Transverse colon (tissue), 3 donors: ENCODE results near the gene SCRN3.

Experiments used
- EP300 ChIP-seq: sonication (generic); formaldehyde crosslinking; IDR thresholded peaks from one replicate; pipeline ENCODE4 v1.6.1; 2017; ENCODE audit warnings: antibody characterized with exemption, low read depth
- POLR2A ChIP-seq: fragments of 450-650 bp; IDR thresholded peaks from one replicate; pipeline ENCODE4 v1.6.1; 2016; ENCODE audit warnings: antibody characterized with exemption, mild to moderate bottlenecking, moderate library complexity
- TF ChIP-seq, protein P1 (sequence below), 5 experiments: fragments of 200-600 bp in 3 of 5; fragments of 450-650 bp in 2 of 5; sonication (generic) in 3 of 5; IDR thresholded peaks; 1 replicate in 2 of 5; 2 replicates in 3 of 5; pipeline ENCODE4 v1.5.1; 2016 to 2017; ENCODE audit warnings: antibody characterized with exemption in 5 of 5, inconsistent platforms in 3 of 5, mild to moderate bottlenecking in 2 of 5, moderate library complexity in 1 of 5

DNA sequence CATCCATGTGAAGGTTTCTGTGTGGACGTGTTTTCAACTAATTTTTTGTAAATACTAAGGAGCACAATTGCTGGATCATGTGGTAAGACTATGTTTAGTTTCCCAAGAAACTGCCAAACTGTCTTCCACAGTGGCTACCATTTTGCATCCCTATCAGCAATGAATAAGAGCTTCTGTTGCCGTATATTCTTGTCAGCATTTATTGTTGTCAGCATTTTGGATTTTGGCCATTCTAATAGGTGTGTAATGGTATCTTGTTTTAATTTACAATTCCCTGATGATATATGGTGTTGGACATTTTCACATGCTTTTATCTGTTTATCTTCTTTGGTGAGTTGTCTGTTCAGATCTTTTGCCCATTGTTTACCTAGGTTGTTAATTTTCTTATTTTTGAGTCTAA lies 34.5 kb downstream of the SCRN3 start:
- no peak for TF ChIP-seq EP300
- TF ChIP-seq, protein P1, sequence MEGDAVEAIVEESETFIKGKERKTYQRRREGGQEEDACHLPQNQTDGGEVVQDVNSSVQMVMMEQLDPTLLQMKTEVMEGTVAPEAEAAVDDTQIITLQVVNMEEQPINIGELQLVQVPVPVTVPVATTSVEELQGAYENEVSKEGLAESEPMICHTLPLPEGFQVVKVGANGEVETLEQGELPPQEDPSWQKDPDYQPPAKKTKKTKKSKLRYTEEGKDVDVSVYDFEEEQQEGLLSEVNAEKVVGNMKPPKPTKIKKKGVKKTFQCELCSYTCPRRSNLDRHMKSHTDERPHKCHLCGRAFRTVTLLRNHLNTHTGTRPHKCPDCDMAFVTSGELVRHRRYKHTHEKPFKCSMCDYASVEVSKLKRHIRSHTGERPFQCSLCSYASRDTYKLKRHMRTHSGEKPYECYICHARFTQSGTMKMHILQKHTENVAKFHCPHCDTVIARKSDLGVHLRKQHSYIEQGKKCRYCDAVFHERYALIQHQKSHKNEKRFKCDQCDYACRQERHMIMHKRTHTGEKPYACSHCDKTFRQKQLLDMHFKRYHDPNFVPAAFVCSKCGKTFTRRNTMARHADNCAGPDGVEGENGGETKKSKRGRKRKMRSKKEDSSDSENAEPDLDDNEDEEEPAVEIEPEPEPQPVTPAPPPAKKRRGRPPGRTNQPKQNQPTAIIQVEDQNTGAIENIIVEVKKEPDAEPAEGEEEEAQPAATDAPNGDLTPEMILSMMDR (IDR thresholded peaks at IDR 0.05), result no peak
- TF ChIP-seq POLR2A, result no peak
